Stomach (tissue), 9 donors: ENCODE measurements around the gene FES. TPM values are rescaled to one million over a fixed set of nuclear protein-coding genes. Genes with fewer than 3 reads are reported as not detected.

Source experiments
- DNase-seq, 2 donors: peaks; one replicate each; pipeline versions ENCODE4 v3.0.0 to v3.0.0-alpha.2; 2013 to 2019
- H3K27ac ChIP-seq, 5 donors: fragments of 200-600 bp in 4 of 5; sonication (generic) in 4 of 5; one replicate each; pipeline ENCODE4 v1.5.1; 2013 to 2019; ENCODE audit warnings: mild to moderate bottlenecking in 1 of 5, moderate library complexity in 1 of 5
- H3K27me3 ChIP-seq, 3 donors: fragments of 200-600 bp; sonication (generic); one replicate each; pipeline ENCODE4 v1.5.1; 2017 to 2019; ENCODE audit warnings: mixed run types in 1 of 3
- H3K36me3 ChIP-seq, 4 donors: fragments of 200-600 bp; sonication (generic); 1 replicate in 3 of 4; 2 replicates in 1 of 4; pipeline ENCODE4 v1.5.1; 2016 to 2019
- H3K4me1 ChIP-seq, 4 donors: fragments of 200-600 bp; sonication (generic); one replicate each; pipeline ENCODE4 v1.5.1; 2016 to 2019
- H3K4me3 ChIP-seq, 4 donors: fragments of 200-600 bp; sonication (generic) in 3 of 4; one replicate each; pipeline ENCODE4 v1.5.1; 2016 to 2019; ENCODE audit warnings: mild to moderate bottlenecking in 1 of 4
- H3K9me3 ChIP-seq, 4 donors: fragments of 200-600 bp; sonication (generic); one replicate each; pipeline ENCODE4 v1.5.1; 2016 to 2019
- EP300 ChIP-seq: sonication (generic); formaldehyde crosslinking; IDR thresholded peaks from one replicate; pipeline ENCODE4 v1.6.1; 2017; ENCODE audit warnings: antibody characterized with exemption
- POLR2A ChIP-seq, 4 donors: fragments of 450-650 bp; IDR thresholded peaks; one replicate each; pipeline ENCODE4 v1.6.1; 2016; ENCODE audit warnings: antibody characterized with exemption in 4 of 4, control low read depth in 2 of 4, mild to moderate bottlenecking in 1 of 4, moderate library complexity in 1 of 4
- POLR2AphosphoS5 ChIP-seq, 3 donors: sonication (generic); formaldehyde crosslinking; IDR thresholded peaks; one replicate each; pipeline ENCODE4 v1.6.1; 2016; ENCODE audit warnings: antibody characterized with exemption in 3 of 3
- WGBS, 5 donors: extraction: QIAGEN DNeasy Blood & Tissue Kit in 3 of 5; methylation state at CpG; one replicate each; pipeline versions ENCODE4 v1.1.5 to v1.1.7; 2013 to 2018; 5-methylcytosine and 5-hydroxymethylcytosine counted together
- intact Hi-C: fragments of 100-400 bp; cut with DNase I; formaldehyde crosslinking; loops from one replicate; pipeline ENCODE4 v1.15.1; 2023; ENCODE audit warnings: low total_unique reads
- polyA plus RNA-seq, 3 donors: library from polyadenylated mRNA; stranded (reverse); fragments of 200-250 nt; gene quantifications; one replicate each; pipeline ENCODE4 v1.2.3, GENCODE V29; 2013
- total RNA-seq, 5 donors: library from RNA; depleted of rRNA; stranded (reverse); fragments of >200 nt; gene quantifications; one replicate each; pipeline versions ENCODE4 v1.1.0 to v1.2.3, GENCODE V29; 2014 to 2016
- TF ChIP-seq, protein P1 (sequence below), 7 experiments: fragments of 450-650 bp in 4 of 7; fragments of 200-600 bp in 3 of 7; sonication (generic) in 3 of 7; IDR thresholded peaks; one replicate each; pipeline ENCODE4 v1.5.1; 2016 to 2019; ENCODE audit warnings: antibody characterized with exemption in 7 of 7, control low read depth in 2 of 7, mild to moderate bottlenecking in 1 of 7
- donor health status: healthy with polysubstance abuse.
- donor health status: Bipolar disorder and iron deficiency.
- donor health status: healthy.

The FES gene
- total and polyA plus RNA-seq, 8 donors = 8.0 to 49.1 (median 19.2) TPM

DNA sequence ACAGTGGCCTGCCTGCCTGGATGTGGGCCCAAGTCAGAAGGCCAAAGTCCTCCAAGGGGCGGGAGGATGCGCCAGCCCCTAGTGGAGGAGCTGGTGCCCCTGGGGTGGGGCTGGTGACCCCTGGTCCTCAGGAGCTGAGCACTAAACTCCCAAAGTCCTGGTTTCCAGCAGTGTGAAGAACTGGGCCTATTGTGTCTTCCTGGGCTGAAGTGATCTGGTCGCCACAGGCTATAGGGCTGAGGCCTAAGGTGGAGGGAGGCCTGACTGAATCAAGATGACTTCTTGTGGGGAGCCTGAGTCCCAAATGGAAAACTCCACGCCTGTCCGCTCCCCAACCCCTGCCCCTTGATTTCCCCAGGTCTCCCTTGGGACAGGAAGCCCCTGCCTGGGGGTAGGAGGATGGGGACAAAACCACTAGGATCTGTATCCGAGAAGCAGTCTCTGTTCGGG, 753 bp upstream of the FES start:
- Histone ChIP-seq H3K4me3 (peak overlapping the region; percentile 55 to 62 (median 56)), H3K4me1 (peaks cover 29 to 49% (median 43%) of the 10 kb centered on the region in 4 donors), H3K27me3 (no peaks in the 10 kb centered on the region), H3K27ac (peak overlapping the region; percentile 82 to 96 (median 92)), H3K9me3 (no peaks in the 10 kb centered on the region), H3K36me3 (peaks cover 36 to 60% (median 48%) of the 10 kb centered on the region in 4 donors)
- TF ChIP-seq POLR2A (IDR thresholded peaks at IDR 0.05) (no peak), EP300 (no peak), POLR2AphosphoS5 (IDR thresholded peaks at IDR 0.05) (no peak)
- TF ChIP-seq, protein P1, sequence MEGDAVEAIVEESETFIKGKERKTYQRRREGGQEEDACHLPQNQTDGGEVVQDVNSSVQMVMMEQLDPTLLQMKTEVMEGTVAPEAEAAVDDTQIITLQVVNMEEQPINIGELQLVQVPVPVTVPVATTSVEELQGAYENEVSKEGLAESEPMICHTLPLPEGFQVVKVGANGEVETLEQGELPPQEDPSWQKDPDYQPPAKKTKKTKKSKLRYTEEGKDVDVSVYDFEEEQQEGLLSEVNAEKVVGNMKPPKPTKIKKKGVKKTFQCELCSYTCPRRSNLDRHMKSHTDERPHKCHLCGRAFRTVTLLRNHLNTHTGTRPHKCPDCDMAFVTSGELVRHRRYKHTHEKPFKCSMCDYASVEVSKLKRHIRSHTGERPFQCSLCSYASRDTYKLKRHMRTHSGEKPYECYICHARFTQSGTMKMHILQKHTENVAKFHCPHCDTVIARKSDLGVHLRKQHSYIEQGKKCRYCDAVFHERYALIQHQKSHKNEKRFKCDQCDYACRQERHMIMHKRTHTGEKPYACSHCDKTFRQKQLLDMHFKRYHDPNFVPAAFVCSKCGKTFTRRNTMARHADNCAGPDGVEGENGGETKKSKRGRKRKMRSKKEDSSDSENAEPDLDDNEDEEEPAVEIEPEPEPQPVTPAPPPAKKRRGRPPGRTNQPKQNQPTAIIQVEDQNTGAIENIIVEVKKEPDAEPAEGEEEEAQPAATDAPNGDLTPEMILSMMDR (IDR thresholded peaks at IDR 0.05) = no peak
- peak in 1 of 2 donors; percentile 46 for DNase-seq
- 48 to 56% (median 53%) methylated on average over 5 to 7 of the region's 7 CpGs for WGBS, 5 donors
- intact Hi-C loops = loop anchor here (5.0 kb wide), 1 partner anchor 166 kb away; the partner anchor contains the start of gene BLM

DNA sequence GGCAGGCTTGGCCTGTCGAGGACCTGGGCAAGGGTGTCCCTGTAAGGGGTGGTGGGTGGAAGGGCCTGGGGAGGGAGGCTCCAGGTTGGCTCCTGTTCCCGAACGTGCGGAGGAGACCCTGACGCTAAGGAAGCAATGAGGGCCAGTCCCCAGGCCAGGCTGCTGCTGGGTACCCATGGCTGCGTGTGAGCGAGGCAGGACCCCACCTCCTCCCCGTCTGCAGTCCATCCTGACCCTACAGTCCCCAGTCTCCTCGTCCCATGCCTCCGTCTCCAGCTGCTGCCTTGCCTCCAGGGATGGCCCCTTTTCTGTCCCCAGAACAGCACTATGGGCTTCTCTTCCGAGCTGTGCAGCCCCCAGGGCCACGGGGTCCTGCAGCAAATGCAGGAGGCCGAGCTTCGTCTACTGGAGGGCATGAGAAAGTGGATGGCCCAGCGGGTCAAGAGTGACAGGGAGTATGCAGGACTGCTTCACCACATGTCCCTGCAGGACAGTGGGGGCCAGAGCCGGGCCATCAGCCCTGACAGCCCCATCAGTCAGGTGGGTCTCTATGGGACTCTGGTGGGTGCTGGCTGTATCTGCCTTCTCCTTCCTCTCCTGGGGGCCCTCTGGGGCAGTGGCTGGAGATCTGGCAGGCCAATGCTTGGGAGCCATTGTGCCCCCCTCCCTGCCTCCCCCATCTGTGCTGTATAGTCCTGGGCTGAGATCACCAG, 571 bp downstream of the FES start:
- no peak for DNase-seq
- H3K36me3 ChIP-seq = peaks cover 29 to 60% (median 45%) of the 10 kb centered on the region in 4 donors
- no peaks in the 10 kb centered on the region for H3K9me3 ChIP-seq
- TF ChIP-seq POLR2AphosphoS5 (IDR thresholded peaks at IDR 0.05) (no peak), POLR2A (IDR thresholded peaks at IDR 0.05) (no peak), EP300 (no peak)
- TF ChIP-seq, protein P1 (IDR thresholded peaks at IDR 0.05) = no peak
- no peaks in the 10 kb centered on the region for H3K27me3 ChIP-seq
- peak overlapping the region; percentile 55 to 62 (median 56) for H3K4me3 ChIP-seq
- peaks cover 29 to 49% (median 43%) of the 10 kb centered on the region in 4 donors for H3K4me1 ChIP-seq
- intact Hi-C loops = loop anchor here (5.0 kb wide), 2 partner anchors 168 to 233 kb away; partner anchors contain the start of gene BLM
- peak overlapping the region; percentile 82 to 96 (median 92) for H3K27ac ChIP-seq
- WGBS, 5 donors = 42 to 62% (median 60%) methylated on average over 9 to 16 of the region's 16 CpGs

DNA sequence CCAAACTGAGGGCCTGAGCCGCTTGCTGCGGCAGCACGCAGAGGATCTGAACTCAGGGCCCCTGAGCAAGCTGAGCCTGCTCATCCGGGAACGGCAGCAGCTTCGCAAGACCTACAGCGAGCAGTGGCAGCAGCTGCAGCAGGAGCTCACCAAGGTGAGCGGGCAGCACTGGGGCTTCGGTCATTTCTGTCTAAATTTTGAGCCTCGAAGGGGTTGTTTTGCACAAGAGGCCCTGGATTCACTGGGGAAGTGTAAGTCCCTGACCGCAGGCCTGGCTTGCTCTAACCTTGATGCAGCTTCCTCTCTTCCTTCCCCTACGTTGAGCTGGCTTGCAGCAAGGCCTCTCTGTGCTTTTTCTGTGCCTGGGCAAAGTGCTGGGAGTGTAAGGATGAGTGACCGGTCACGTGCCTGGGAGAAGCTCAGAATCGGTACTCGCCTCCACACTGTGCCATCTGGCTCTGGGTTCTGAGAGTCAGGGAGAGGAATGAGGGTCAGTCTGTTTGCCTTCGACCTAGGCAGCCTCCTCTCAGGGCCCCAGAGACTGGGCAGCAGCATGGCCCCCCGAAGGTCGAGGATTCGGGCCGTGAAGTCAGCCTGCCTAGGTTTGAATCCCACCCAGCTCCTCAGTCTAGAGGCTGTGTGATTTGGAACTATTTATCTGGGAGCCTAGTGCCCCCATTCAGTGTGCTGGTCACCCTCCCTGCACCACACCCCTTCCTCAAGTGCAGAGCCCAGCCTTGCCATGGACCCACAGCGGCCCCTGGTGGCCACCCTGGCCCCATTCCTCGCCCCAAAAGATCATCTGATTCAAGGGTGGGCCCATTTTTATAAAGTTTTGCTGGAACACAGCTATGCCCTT, 1.4 kb downstream of the FES start:
- H3K4me1 ChIP-seq = peaks cover 29 to 49% (median 43%) of the 10 kb centered on the region in 4 donors
- no peaks in the 10 kb centered on the region for H3K27me3 ChIP-seq
- H3K27ac ChIP-seq = peak overlapping the region in 4 of 5 donors; percentile 91 to 96 (median 92)
- peaks cover 28 to 60% (median 45%) of the 10 kb centered on the region in 4 donors for H3K36me3 ChIP-seq
- peak in 1 of 3 donors; percentile 34 for TF ChIP-seq POLR2AphosphoS5 (IDR thresholded peaks at IDR 0.05)
- no peak for TF ChIP-seq POLR2A (IDR thresholded peaks at IDR 0.05)
- TF ChIP-seq, protein P1 (IDR thresholded peaks at IDR 0.05) = peak in 5 of 7 experiments; percentile 82 to 99 (median 93)
- intact Hi-C loops = loop anchor here (5.0 kb wide), 1 partner anchor 233 kb away; no protein-coding TSS in a partner anchor
- H3K4me3 ChIP-seq = peak overlapping the region; percentile 55 to 62 (median 56)
- 38 to 69% (median 54%) methylated on average over 9 to 23 of the region's 23 CpGs for WGBS, 5 donors
- DNase-seq = peak; percentile 77 to 91
- H3K9me3 ChIP-seq = no peaks in the 10 kb centered on the region

DNA sequence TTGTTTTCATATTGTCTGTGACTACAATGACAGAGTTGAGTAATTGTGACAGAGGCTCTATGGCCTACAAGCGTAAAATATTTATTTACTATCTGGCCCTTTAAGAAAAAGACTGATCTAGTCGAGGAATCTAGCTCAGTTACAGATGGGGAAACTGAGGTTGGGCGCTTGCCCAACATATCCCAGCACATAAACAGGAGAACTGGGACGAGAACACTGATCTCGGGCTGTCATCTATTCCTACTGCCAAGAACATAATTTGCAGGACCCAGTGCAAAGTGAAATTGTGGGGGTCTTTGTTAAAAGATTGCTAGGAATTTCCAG, 1.9 kb downstream of the FES start:
- Histone ChIP-seq H3K27me3 (no peaks in the 10 kb centered on the region), H3K4me1 (peaks cover 29 to 49% (median 43%) of the 10 kb centered on the region in 4 donors), H3K4me3 (peak overlapping the region in 3 of 4 donors; percentile 55 to 62 (median 58)), H3K9me3 (no peaks in the 10 kb centered on the region), H3K36me3 (peaks cover 28 to 60% (median 45%) of the 10 kb centered on the region in 4 donors), H3K27ac (peak overlapping the region in 3 of 5 donors; percentile 92 to 96 (median 92))
- intact Hi-C loops = loop anchor here (5.0 kb wide), 1 partner anchor 234 kb away; no protein-coding TSS in a partner anchor
- WGBS, 5 donors = 17 to 31% (median 22%) methylated on average over 5 of the region's 5 CpGs
- TF ChIP-seq EP300 = no peak
- TF ChIP-seq, protein P1 (IDR thresholded peaks at IDR 0.05) = peak in 1 of 7 experiments; percentile 56
- no peak for DNase-seq
